NT2/D1 (cell line): ENCODE results near the gene WDR81.

Source experiments
- SUZ12 ChIP-seq: IDR thresholded peaks from 2 replicates; pipeline ENCODE4 v1.6.1; 2011; ENCODE audit not compliant: insufficient read length, insufficient read depth; ENCODE audit errors: extremely low read depth
- YY1 ChIP-seq: IDR thresholded peaks from 2 replicates; pipeline ENCODE4 v1.6.1; 2011; ENCODE audit not compliant: insufficient read length, insufficient read depth
- ZNF274 ChIP-seq: IDR thresholded peaks from 2 replicates; pipeline ENCODE4 v1.6.1; 2011; ENCODE audit warnings: mild to moderate bottlenecking, low read depth, low read length

GRCh38 chr17:1731194-1731506 lies 6.6 kb downstream of the WDR81 start:
- no peak for TF ChIP-seq YY1
- no peak for TF ChIP-seq SUZ12
- TF ChIP-seq ZNF274 = no peak
